Epithelial cell of prostate (primary cell): ENCODE data around the gene FXYD5.

Source experiments
- DNase-seq: peaks from one replicate; pipeline ENCODE4 v3.0.0-alpha.2; 2011; ENCODE audit warnings: low read depth, low spot score
- H3K27ac ChIP-seq: fragments of 450-650 bp; 2 replicates; pipeline ENCODE4 v1.5.1; 2017; ENCODE audit warnings: mild to moderate bottlenecking

The FXYD5 gene

GRCh38 chr19:35153701-35154524 lies 622 bp upstream of the FXYD5 start:
- no peak for DNase-seq
- peak overlapping the region; percentile 67 for H3K27ac ChIP-seq

GRCh38 chr19:35155441-35155840 lies 906 bp downstream of the FXYD5 start:
- H3K27ac ChIP-seq, result peak overlapping the region; percentile 67
- no peak for DNase-seq

- DNase-seq, result no peak
- H3K27ac ChIP-seq, result no peak overlapping the region
These were observed 1.6 kb downstream of the FXYD5 start for GRCh38 chr19:35155981-35156672.

GRCh38 chr19:35156673-35157014 lies 2.1 kb downstream of the FXYD5 start:
- H3K27ac ChIP-seq, result no peak overlapping the region
- DNase-seq, result no peak

GRCh38 chr19:35157431-35157830 lies 2.9 kb downstream of the FXYD5 start:
- H3K27ac ChIP-seq, result no peak overlapping the region

GRCh38 chr19:35159606-35160005 lies 5.1 kb downstream of the FXYD5 start:
- no peak overlapping the region for H3K27ac ChIP-seq
- DNase-seq, result no peak

More at GRCh38 chr19:35157431-35157830, 2.9 kb downstream of the FXYD5 start:
- DNase-seq, result no peak

GRCh38 chr19:35160629-35161433 lies 6.3 kb downstream of the FXYD5 start:
- no peak for DNase-seq
- no peak overlapping the region for H3K27ac ChIP-seq

GRCh38 chr19:35161434-35161743 lies 6.9 kb downstream of the FXYD5 start:
- no peak for DNase-seq
- no peak overlapping the region for H3K27ac ChIP-seq

GRCh38 chr19:35162471-35163326 lies 8.2 kb downstream of the FXYD5 start:
- DNase-seq, result peak; percentile 83
- peak overlapping the region; percentile 69 for H3K27ac ChIP-seq

GRCh38 chr19:35164418-35164817 lies 9.9 kb downstream of the FXYD5 start:
- no peak for DNase-seq
- peak overlapping the region; percentile 69 for H3K27ac ChIP-seq

- DNase-seq, result no peak
- H3K27ac ChIP-seq, result no peak overlapping the region
These were observed 10.9 kb downstream of the FXYD5 start for GRCh38 chr19:35165200-35166058.

GRCh38 chr19:35166100-35167063 lies 11.8 kb downstream of the FXYD5 start:
- peak overlapping the region; percentile 55 for H3K27ac ChIP-seq
- no peak for DNase-seq

GRCh38 chr19:35167251-35168119 lies 12.9 kb downstream of the FXYD5 start:
- no peak for DNase-seq

GRCh38 chr19:35168196-35168595 lies 13.7 kb downstream of the FXYD5 start:
- H3K27ac ChIP-seq, result peak overlapping the region; percentile 55
- no peak for DNase-seq

More at GRCh38 chr19:35167251-35168119, 12.9 kb downstream of the FXYD5 start:
- H3K27ac ChIP-seq, result peak overlapping the region; percentile 55

- H3K27ac ChIP-seq, result peak overlapping the region; percentile 55
- no peak for DNase-seq
These were observed 14.9 kb downstream of the FXYD5 start for GRCh38 chr19:35169221-35169995.

- H3K27ac ChIP-seq, result no peak overlapping the region
- DNase-seq, result no peak
These were observed 16.0 kb downstream of the FXYD5 start for GRCh38 chr19:35170359-35171061.
